Measurements from ENCODE around the gene DISP3.

DNA sequence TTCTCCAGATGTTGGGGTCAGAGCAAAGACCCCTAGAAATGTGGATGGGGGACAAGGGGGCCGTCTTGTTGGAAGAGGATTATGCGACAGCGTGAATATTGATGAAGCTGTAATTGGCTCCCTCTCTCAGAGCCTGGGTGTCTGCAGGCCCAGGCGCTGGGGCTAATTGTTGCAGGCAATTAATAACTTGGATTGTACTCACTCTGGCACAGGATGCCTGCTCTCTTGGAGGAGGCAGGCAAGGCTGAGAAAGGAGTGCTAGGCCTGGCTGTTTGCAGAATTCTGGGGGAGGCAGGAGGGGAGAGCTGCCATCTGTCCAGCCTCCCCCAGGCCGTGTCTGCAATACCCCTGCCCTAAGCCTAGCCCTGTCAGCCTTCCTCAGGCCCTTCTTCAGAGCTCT is 4.1 kb upstream of the DISP3 start:
- TF ChIP-seq, protein P1, sequence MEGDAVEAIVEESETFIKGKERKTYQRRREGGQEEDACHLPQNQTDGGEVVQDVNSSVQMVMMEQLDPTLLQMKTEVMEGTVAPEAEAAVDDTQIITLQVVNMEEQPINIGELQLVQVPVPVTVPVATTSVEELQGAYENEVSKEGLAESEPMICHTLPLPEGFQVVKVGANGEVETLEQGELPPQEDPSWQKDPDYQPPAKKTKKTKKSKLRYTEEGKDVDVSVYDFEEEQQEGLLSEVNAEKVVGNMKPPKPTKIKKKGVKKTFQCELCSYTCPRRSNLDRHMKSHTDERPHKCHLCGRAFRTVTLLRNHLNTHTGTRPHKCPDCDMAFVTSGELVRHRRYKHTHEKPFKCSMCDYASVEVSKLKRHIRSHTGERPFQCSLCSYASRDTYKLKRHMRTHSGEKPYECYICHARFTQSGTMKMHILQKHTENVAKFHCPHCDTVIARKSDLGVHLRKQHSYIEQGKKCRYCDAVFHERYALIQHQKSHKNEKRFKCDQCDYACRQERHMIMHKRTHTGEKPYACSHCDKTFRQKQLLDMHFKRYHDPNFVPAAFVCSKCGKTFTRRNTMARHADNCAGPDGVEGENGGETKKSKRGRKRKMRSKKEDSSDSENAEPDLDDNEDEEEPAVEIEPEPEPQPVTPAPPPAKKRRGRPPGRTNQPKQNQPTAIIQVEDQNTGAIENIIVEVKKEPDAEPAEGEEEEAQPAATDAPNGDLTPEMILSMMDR (IDR thresholded peaks at IDR 0.05): no peak
- TF ChIP-seq POLR2AphosphoS5 (IDR thresholded peaks at IDR 0.05) (no peak), EP300 (IDR thresholded peaks at IDR 0.05) (no peak)
